Progenitor cell of endocrine pancreas (in vitro differentiated cells): ENCODE results near the gene HAPLN1. TPM values are rescaled to one million over a fixed set of nuclear protein-coding genes. Genes with fewer than 3 reads are reported as not detected.
A peak's percentile ranks its signal among the peaks of the same experiment; 100 is the strongest.

ENCODE experiments used
- DNase-seq: peaks from one replicate; pipeline ENCODE4 v3.0.0; 2021; ENCODE audit warnings: low spot score; ENCODE audit not compliant: unreplicated experiment
- H3K27ac Mint-ChIP-seq: 2 replicates; pipeline ENCODE4 v1.8.0; 2021; ENCODE audit warnings: mild to moderate bottlenecking, moderate library complexity, mixed read lengths
- H3K27me3 Mint-ChIP-seq: 2 replicates; pipeline ENCODE4 v1.8.0; 2021; ENCODE audit warnings: mixed read lengths
- H3K36me3 Mint-ChIP-seq: 2 replicates; pipeline ENCODE4 v1.8.0; 2022; ENCODE audit warnings: mixed read lengths; ENCODE audit not compliant: insufficient read depth
- H3K4me1 Mint-ChIP-seq: 2 replicates; pipeline ENCODE4 v1.8.0; 2021; ENCODE audit warnings: low read depth, mixed read lengths
- H3K4me3 Mint-ChIP-seq: 2 replicates; pipeline ENCODE4 v1.8.0; 2021; ENCODE audit warnings: low read depth, mild to moderate bottlenecking, moderate library complexity, mixed read lengths
- H3K9me3 Mint-ChIP-seq: 2 replicates; pipeline ENCODE4 v1.8.0; 2021; ENCODE audit warnings: low read depth, mixed read lengths
- CTCF ChIP-seq: fragments of 200-600 bp; sonication (generic); IDR thresholded peaks from one replicate; pipeline ENCODE4 v1.5.0; 2021; ENCODE audit warnings: antibody characterized with exemption, mild to moderate bottlenecking; ENCODE audit not compliant: unreplicated experiment
- total RNA-seq: library from RNA; stranded (reverse); gene quantifications from 2 replicates; pipeline ENCODE4 v1.2.1, GENCODE V29; 2021

HAPLN1 gene
- total RNA-seq, 1 donor from 2014 or later, result 0.89 TPM

- DNase-seq, result no peak
- Mint-ChIP-seq H3K27ac (no peak overlapping the region), H3K27me3 (peaks cover 21% of the 10 kb centered on the region), H3K9me3 (no peaks in the 10 kb centered on the region), H3K36me3 (no peaks in the 10 kb centered on the region), H3K4me3 (no peak overlapping the region), H3K4me1 (peaks cover 16% of the 10 kb centered on the region)
- TF ChIP-seq CTCF, result no peak
These were observed 1.6 kb downstream of the HAPLN1 start for GRCh38 chr5:83718936-83719495.

DNA sequence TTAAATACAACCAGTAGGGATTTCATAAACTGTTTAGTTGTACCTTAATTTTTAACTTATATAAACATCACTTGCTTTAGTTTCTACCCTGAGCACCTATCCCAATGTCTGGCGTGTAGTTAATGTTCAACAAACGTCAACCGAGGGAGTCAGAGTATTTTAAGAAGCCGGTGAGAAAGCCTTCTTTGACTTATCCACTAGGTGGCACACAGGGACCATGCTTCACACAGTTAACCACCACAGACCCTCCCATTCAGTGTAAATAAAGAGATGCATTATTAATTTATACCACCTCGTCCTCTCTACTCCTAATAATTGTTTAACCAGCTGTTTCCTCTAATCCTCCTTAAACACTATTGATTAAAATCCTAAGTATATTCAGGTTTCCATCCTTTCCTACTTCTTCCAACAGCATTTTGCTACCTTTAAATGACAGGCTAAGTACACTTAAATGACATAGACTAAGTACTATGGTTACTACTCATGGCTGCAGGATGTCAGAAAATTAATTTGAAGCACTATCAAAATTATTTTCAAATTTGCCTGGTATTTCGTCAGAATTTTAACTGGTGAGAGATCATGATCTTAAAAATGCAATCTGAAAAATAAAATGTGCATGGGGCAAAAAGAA, 2.3 kb downstream of the HAPLN1 start:
- Mint-ChIP-seq H3K27me3 (peaks cover 24% of the 10 kb centered on the region), H3K4me1 (peaks cover 15% of the 10 kb centered on the region), H3K4me3 (no peak overlapping the region), H3K36me3 (no peaks in the 10 kb centered on the region), H3K9me3 (no peaks in the 10 kb centered on the region), H3K27ac (no peak overlapping the region)
- peak; percentile 96 for TF ChIP-seq CTCF
- DNase-seq, result no peak

DNA sequence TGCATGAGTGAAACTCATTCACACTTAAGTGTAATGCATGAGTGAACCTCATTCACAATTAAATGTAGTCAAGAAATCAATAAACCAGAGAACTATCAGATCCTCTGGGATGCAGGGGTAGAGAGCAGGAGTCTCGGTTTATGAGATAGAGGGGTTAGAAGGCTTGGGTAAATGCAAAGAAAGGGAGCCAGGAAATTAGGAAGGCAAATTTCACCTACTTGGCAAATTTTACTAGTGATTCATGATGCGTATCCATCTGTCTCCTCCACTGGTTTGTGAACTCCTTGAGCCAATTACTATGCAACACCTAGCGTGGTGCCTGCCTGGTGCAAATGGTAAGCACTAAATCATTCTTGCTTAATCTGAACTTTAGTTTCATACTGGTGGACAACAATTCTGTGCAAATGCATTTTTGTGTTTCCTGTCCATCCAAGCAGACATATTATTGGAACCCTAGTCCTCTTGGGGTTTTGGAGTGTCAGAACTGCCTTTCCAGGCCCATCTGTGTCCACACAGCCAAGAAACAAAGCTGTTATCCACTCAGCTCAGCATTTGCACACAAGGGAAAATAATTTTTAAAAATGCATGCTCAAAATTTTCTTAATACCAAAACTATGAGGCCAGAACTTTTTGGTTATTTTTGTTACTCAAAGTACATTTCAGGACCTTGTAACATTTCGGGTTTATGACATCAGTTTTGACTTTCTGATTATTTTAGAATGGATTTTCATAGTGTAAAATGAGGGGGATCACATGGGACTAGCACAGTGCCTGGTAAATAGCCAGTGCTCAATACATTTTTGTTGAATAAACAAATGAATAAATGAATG, 5.2 kb downstream of the HAPLN1 start:
- peaks cover 6% of the 10 kb centered on the region for H3K4me1 Mint-ChIP-seq
- DNase-seq, result no peak
- TF ChIP-seq CTCF, result no peak
- no peaks in the 10 kb centered on the region for H3K9me3 Mint-ChIP-seq
- no peak overlapping the region for H3K4me3 Mint-ChIP-seq
- peaks cover 14% of the 10 kb centered on the region for H3K27me3 Mint-ChIP-seq
- no peaks in the 10 kb centered on the region for H3K36me3 Mint-ChIP-seq
- no peak overlapping the region for H3K27ac Mint-ChIP-seq

DNA sequence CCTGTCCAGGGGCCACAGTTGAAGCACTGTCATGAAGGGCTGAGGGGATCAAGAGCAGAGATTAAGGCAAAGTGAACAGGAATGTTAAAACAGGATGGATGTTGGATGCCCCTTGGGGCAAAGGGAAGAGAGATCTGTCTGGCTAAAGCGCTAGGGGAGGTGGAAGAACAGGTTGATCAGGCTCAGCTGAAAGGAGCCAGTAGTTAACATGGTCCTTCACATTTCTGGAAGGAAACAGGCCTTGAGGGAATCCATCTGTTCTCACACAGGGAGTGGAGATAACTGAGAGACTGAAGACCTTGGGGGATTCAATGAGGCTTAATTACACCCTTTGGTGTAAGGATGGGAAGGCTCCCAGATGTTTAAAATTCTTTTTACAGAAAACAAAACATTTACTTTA, 5.8 kb downstream of the HAPLN1 start:
- no peak for TF ChIP-seq CTCF
- peaks cover 6% of the 10 kb centered on the region for H3K4me1 Mint-ChIP-seq
- no peak for DNase-seq
- H3K36me3 Mint-ChIP-seq, result no peaks in the 10 kb centered on the region
- peaks cover 9% of the 10 kb centered on the region for H3K27me3 Mint-ChIP-seq
- H3K9me3 Mint-ChIP-seq, result no peaks in the 10 kb centered on the region
- no peak overlapping the region for H3K4me3 Mint-ChIP-seq
- H3K27ac Mint-ChIP-seq, result no peak overlapping the region

DNA sequence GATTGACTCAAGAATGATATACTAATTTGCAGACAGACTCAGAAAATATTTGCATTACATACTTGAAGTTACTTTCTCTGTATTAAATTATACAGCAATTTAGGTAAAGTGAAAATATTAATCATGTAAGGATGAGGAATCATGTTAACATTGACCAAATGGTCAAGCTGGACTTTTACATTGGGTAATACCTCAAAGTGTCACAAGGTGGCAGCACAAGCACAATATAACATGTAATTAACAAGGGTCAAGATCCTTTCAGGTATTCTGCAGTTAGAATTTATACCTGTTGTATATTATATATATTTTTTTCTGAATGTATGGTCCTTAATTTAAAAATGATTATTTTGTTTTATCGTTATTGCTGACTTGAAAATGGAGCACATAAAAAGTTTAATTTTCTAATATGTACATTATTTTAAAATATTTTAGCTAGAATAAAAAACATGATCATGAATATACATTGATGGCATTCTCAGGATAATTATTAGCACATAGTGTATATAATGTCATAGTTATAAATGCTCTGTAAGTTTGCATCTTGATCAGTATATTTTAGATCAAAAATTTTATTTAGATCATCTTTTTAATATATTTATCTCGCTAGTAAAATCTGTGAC, 8.6 kb downstream of the HAPLN1 start:
- no peaks in the 10 kb centered on the region for H3K4me1 Mint-ChIP-seq
- no peaks in the 10 kb centered on the region for H3K36me3 Mint-ChIP-seq
- TF ChIP-seq CTCF, result peak; percentile 86
- H3K27ac Mint-ChIP-seq, result no peak overlapping the region
- DNase-seq, result peak; percentile 22
- peaks cover 13% of the 10 kb centered on the region for H3K9me3 Mint-ChIP-seq
- H3K4me3 Mint-ChIP-seq, result no peak overlapping the region
- H3K27me3 Mint-ChIP-seq, result peaks cover 9% of the 10 kb centered on the region
